ENCODE results near the gene PDGFRB. TPM values are rescaled to one million over a fixed set of nuclear protein-coding genes. Genes with fewer than 3 reads are reported as not detected.

The PDGFRB gene
- total and polyA plus RNA-seq, 4 donors = 5.2 to 13.1 (median 8.3) TPM

DNA sequence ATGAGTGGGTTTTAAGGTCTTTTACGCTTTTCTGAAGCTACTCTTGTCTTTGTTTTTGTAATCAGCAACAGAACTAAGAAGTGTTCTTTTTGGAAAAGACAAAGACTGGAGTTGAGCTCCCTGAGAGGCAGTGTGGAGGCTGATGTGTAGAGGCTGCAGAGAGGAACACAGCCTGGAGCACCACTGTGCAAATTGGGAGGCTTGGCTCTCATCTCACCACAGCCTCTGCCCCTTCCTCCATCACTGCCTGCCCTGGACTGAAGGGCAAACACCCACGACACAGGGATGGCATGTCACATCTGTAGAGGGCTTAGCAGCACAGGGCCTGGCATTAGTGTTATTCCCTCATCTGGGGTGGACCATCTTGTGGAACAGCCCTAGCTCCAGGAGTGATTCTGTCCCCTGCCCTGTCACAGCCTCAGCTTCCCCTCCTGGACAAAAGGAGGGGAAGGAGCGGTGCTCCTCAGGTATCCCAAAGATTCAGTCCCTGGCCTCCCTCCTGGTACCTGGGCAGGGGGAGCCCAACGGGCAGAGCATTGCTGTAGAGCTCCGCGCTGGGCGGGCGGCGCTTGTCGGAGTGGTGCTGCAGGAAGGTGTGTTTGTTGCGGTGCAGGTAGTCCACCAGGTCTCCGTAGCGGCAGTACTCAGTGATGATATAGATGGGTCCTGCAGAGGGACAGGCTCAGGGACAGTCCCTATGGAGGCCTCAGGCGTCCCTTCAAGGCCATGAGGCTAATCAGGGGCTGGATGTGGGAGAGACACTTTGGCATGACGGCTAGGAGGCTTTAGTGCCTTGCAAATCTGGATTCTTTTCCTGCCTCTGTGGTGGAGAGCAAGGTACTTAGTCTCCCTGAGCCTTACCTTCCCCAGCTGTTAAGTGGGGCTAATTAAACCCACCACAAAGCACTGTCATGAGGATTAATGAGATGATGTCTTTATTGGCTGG is 32.8 kb downstream of the PDGFRB start:
- TF ChIP-seq FOXA1 (IDR thresholded peaks at IDR 0.05) (no peak), EGR1 (IDR thresholded peaks at IDR 0.05; ENCODE audit: low read depth in 2 of 2) (no peak), YY1 (IDR thresholded peaks at IDR 0.05) (no peak), SP1 (IDR thresholded peaks at IDR 0.05) (no peak), RXRA (IDR thresholded peaks at IDR 0.05) (no peak), HNF4G (IDR thresholded peaks at IDR 0.05) (no peak), FOXA2 (IDR thresholded peaks at IDR 0.05) (no peak)
- TF ChIP-seq, protein P1, sequence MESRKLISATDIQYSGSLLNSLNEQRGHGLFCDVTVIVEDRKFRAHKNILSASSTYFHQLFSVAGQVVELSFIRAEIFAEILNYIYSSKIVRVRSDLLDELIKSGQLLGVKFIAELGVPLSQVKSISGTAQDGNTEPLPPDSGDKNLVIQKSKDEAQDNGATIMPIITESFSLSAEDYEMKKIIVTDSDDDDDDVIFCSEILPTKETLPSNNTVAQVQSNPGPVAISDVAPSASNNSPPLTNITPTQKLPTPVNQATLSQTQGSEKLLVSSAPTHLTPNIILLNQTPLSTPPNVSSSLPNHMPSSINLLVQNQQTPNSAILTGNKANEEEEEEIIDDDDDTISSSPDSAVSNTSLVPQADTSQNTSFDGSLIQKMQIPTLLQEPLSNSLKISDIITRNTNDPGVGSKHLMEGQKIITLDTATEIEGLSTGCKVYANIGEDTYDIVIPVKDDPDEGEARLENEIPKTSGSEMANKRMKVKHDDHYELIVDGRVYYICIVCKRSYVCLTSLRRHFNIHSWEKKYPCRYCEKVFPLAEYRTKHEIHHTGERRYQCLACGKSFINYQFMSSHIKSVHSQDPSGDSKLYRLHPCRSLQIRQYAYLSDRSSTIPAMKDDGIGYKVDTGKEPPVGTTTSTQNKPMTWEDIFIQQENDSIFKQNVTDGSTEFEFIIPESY (IDR thresholded peaks at IDR 0.05) = no peak
- TF ChIP-seq, protein P2, sequence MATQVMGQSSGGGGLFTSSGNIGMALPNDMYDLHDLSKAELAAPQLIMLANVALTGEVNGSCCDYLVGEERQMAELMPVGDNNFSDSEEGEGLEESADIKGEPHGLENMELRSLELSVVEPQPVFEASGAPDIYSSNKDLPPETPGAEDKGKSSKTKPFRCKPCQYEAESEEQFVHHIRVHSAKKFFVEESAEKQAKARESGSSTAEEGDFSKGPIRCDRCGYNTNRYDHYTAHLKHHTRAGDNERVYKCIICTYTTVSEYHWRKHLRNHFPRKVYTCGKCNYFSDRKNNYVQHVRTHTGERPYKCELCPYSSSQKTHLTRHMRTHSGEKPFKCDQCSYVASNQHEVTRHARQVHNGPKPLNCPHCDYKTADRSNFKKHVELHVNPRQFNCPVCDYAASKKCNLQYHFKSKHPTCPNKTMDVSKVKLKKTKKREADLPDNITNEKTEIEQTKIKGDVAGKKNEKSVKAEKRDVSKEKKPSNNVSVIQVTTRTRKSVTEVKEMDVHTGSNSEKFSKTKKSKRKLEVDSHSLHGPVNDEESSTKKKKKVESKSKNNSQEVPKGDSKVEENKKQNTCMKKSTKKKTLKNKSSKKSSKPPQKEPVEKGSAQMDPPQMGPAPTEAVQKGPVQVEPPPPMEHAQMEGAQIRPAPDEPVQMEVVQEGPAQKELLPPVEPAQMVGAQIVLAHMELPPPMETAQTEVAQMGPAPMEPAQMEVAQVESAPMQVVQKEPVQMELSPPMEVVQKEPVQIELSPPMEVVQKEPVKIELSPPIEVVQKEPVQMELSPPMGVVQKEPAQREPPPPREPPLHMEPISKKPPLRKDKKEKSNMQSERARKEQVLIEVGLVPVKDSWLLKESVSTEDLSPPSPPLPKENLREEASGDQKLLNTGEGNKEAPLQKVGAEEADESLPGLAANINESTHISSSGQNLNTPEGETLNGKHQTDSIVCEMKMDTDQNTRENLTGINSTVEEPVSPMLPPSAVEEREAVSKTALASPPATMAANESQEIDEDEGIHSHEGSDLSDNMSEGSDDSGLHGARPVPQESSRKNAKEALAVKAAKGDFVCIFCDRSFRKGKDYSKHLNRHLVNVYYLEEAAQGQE (IDR thresholded peaks at IDR 0.05) = no peak
- TF ChIP-seq, protein P3, sequence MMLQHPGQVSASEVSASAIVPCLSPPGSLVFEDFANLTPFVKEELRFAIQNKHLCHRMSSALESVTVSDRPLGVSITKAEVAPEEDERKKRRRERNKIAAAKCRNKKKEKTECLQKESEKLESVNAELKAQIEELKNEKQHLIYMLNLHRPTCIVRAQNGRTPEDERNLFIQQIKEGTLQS (IDR thresholded peaks at IDR 0.05) = no peak
- DNase-seq (ENCODE audit: low spot score) = no peak
- Histone ChIP-seq H3K4me3 (ENCODE audit: low read depth in 1 of 3, low read length in 3 of 3) (no peak overlapping the region), H3K9me3 (ENCODE audit: control insufficient read depth in 4 of 4, low read length in 3 of 4) (no peaks in the 10 kb centered on the region), H3K36me3 (ENCODE audit: control insufficient read depth in 4 of 4, insufficient read depth in 3 of 4, low read depth in 1 of 4, low read length in 3 of 4) (peaks cover 0 to 21% (median 2%) of the 10 kb centered on the region in 4 donors), H3K9ac (ENCODE audit: low read depth in 1 of 2, low read length in 2 of 2) (no peak overlapping the region), H3K27ac (ENCODE audit: low read depth in 1 of 2, low read length in 2 of 2) (no peak overlapping the region), H3K4me1 (ENCODE audit: control insufficient read depth in 4 of 4, insufficient read depth in 4 of 4, low read length in 3 of 4) (peaks cover 0 to 2% (median 0%) of the 10 kb centered on the region in 4 donors), H3K27me3 (ENCODE audit: control insufficient read depth in 4 of 4, insufficient read depth in 4 of 4, low read length in 3 of 4) (no peaks in the 10 kb centered on the region)
- WGBS = 93% methylated on average over 15 of the region's 15 CpGs

DNA sequence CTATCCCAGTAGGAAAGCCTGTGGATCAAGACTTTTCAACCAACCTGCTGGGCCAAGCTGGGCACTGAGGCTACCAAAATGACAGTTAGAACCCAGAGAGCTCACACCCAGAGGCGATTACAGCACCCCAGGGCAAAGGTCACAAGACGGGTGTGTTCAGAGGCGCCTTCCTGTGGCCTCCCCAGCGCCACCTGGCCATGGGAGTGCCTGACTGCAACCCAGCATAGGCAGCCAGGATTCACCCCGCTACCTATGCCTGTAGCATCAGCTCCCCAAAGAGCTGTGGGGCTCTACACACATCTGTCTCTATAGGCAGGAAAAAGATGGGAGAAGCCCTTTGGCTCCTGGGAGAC is 33.5 kb downstream of the PDGFRB start:
- H3K27me3 ChIP-seq (ENCODE audit: control insufficient read depth in 4 of 4, insufficient read depth in 4 of 4, low read length in 3 of 4) = no peaks in the 10 kb centered on the region
- H3K9me3 ChIP-seq (ENCODE audit: control insufficient read depth in 4 of 4, low read length in 3 of 4) = no peaks in the 10 kb centered on the region
- H3K9ac ChIP-seq (ENCODE audit: low read depth in 1 of 2, low read length in 2 of 2) = no peak overlapping the region
- H3K27ac ChIP-seq (ENCODE audit: low read depth in 1 of 2, low read length in 2 of 2) = no peak overlapping the region
- WGBS = 54% methylated on average over 5 of the region's 5 CpGs
- peaks cover 0 to 2% (median 0%) of the 10 kb centered on the region in 4 donors for H3K4me1 ChIP-seq (ENCODE audit: control insufficient read depth in 4 of 4, insufficient read depth in 4 of 4, low read length in 3 of 4)
- DNase-seq (ENCODE audit: low spot score) = no peak
- TF ChIP-seq JUND (IDR thresholded peaks at IDR 0.05) = no peak
- TF ChIP-seq HNF4G (IDR thresholded peaks at IDR 0.05) = no peak
- TF ChIP-seq YY1 (IDR thresholded peaks at IDR 0.05) = no peak
- TF ChIP-seq, protein P4, sequence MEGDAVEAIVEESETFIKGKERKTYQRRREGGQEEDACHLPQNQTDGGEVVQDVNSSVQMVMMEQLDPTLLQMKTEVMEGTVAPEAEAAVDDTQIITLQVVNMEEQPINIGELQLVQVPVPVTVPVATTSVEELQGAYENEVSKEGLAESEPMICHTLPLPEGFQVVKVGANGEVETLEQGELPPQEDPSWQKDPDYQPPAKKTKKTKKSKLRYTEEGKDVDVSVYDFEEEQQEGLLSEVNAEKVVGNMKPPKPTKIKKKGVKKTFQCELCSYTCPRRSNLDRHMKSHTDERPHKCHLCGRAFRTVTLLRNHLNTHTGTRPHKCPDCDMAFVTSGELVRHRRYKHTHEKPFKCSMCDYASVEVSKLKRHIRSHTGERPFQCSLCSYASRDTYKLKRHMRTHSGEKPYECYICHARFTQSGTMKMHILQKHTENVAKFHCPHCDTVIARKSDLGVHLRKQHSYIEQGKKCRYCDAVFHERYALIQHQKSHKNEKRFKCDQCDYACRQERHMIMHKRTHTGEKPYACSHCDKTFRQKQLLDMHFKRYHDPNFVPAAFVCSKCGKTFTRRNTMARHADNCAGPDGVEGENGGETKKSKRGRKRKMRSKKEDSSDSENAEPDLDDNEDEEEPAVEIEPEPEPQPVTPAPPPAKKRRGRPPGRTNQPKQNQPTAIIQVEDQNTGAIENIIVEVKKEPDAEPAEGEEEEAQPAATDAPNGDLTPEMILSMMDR (IDR thresholded peaks at IDR 0.05; ENCODE audit: low read depth, low read length, missing input control) = no peak
- TF ChIP-seq, protein P3 (IDR thresholded peaks at IDR 0.05) = no peak
- no peak for TF ChIP-seq TAF1 (conservative IDR thresholded peaks at IDR 0.05)
- peak in 1 of 2 donors; percentile 27 for TF ChIP-seq HNF4A (conservative IDR thresholded peaks at IDR 0.05)
- no peak overlapping the region for H3K4me3 ChIP-seq (ENCODE audit: low read depth in 1 of 3, low read length in 3 of 3)
- peaks cover 0 to 23% (median 2%) of the 10 kb centered on the region in 4 donors for H3K36me3 ChIP-seq (ENCODE audit: control insufficient read depth in 4 of 4, insufficient read depth in 3 of 4, low read depth in 1 of 4, low read length in 3 of 4)
